Measurements from ENCODE around the gene OR13G1. TPM values are rescaled to one million over a fixed set of nuclear protein-coding genes. Genes with fewer than 3 reads are reported as not detected.
A peak's percentile ranks its signal among the peaks of the same experiment; 100 is the strongest.
"Not testable (repeated sequence)": the region's sequence is repeated elsewhere in the genome, so short reads cannot be mapped to it uniquely, and the experiment has no call there.

The OR13G1 gene
- total RNA-seq (2014; rRNA removed; shearing (Covaris generic)), result not detected in 2 replicates
- not detected in 2 replicates for polyA plus RNA-seq (2015; cell fraction: cytosol; rRNA removed)
- not detected in 2 replicates for polyA plus RNA-seq (2015; cell fraction: nucleus; rRNA removed)

GRCh38 chr1:247679639-247680038 is at the start of gene OR13G1:
Gene OR13G1 (minus strand): TSS chr1:247679739. CDS start chr1:247673041, 6,698 bp downstream.
- no peak for DNase-seq (ENCODE audit: low read depth)

- no peak for DNase-seq (ENCODE audit: low read depth)
Observed at GRCh38 chr1:247721222-247721621, 41.7 kb upstream of the OR13G1 start.

- no peak for DNase-seq (ENCODE audit: low read depth)
Observed at GRCh38 chr1:247716546-247716945, 37.0 kb upstream of the OR13G1 start, which contains the start of gene OR6F1. Gene OR6F1 (minus strand): TSS chr1:247716646. CDS start chr1:247712755, 3,891 bp downstream.

- DNase-seq (ENCODE audit: low read depth), result no peak
Observed at GRCh38 chr1:247713753-247714152, 34.2 kb upstream of the OR13G1 start.

- DNase-seq (ENCODE audit: low read depth), result not testable (repeated sequence)
Observed at GRCh38 chr1:247710681-247711080, 31.1 kb upstream of the OR13G1 start.

GRCh38 chr1:247701338-247701737 is 21.8 kb upstream of the OR13G1 start:
- DNase-seq (ENCODE audit: low read depth), result no peak

- DNase-seq (ENCODE audit: low read depth), result peak; percentile 64
Observed at GRCh38 chr1:247681288-247681897, 1.9 kb upstream of the OR13G1 start.

GRCh38 chr1:247680171-247680570 is 632 bp upstream of the OR13G1 start:
- DNase-seq (ENCODE audit: low read depth), result no peak

GRCh38 chr1:247669225-247669624 is 10.3 kb downstream of the OR13G1 start:
- no peak for DNase-seq (ENCODE audit: low read depth)

- DNase-seq (ENCODE audit: low read depth), result no peak
Observed at GRCh38 chr1:247656221-247656875, 23.2 kb downstream of the OR13G1 start.

GRCh38 chr1:247653040-247653439 is 26.5 kb downstream of the OR13G1 start:
- no peak for DNase-seq (ENCODE audit: low read depth)

GRCh38 chr1:247647864-247648263 is 31.7 kb downstream of the OR13G1 start:
- no peak for DNase-seq (ENCODE audit: low read depth)

GRCh38 chr1:247646867-247647266 is 32.7 kb downstream of the OR13G1 start:
- DNase-seq (ENCODE audit: low read depth), result no peak

- DNase-seq (ENCODE audit: low read depth), result no peak
Observed at GRCh38 chr1:247642742-247643141, 36.8 kb downstream of the OR13G1 start.

GRCh38 chr1:247639381-247639981 is 40.1 kb downstream of the OR13G1 start:
- peak; percentile 13 for DNase-seq (ENCODE audit: low read depth)

GRCh38 chr1:247638781-247639180 is 40.8 kb downstream of the OR13G1 start:
- DNase-seq (ENCODE audit: low read depth), result no peak

GRCh38 chr1:247638011-247638410 is 41.5 kb downstream of the OR13G1 start:
- no peak for DNase-seq (ENCODE audit: low read depth)

- no peak for DNase-seq (ENCODE audit: low read depth)
Observed at GRCh38 chr1:247627951-247628350, 51.6 kb downstream of the OR13G1 start.

All from HT1080 (cell line).